NOMO-1 treated with DMSO at 0.1 percent for 48 hours (cell line): ENCODE measurements around the gene CACUL1.

ENCODE experiments used
- DNase-seq: peaks from one replicate; lab custom pipeline; 2025; ENCODE audit not compliant: unreplicated experiment; lab: John Stamatoyannopoulos, UW

CACUL1 gene

DNA sequence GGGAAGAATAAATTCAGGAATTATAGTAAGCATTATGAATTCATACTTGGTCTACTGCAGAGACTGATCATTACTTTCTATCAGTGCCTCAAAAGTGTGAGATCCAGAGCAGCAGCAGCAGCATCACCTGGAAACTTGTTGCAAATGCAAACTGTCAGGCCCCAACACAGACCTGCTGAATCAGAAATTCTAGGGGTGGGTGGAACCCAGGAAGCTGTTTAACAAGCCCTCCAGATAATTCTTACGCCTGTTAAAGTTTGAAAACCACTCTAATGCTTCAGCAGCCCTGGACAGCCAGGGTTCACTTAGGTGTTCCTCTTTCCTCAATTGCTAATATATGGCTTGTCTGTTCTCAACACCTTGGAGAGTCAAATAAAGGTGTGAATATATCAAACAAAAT is 19.5 kb downstream of the CACUL1 start:
- DNase-seq, result no peak

DNA sequence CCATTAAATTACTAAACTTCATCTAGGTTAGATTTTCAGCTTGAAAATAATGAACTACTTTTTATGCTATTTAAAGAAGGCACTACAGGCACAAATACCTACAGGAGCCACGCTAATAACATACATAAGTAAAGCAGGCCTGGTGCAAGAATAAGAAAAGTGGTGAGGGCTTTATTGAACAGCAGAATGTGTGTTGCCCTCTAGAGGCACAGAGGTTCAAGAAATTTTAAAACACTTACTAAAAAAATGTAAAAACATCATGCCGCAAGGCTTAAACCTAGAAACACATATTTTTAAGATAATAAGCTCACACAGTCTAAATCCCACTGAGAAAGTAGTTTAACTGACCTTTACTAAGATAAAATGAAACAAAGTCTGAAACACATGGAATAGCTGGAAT is 20.3 kb downstream of the CACUL1 start:
- DNase-seq, result no peak

DNA sequence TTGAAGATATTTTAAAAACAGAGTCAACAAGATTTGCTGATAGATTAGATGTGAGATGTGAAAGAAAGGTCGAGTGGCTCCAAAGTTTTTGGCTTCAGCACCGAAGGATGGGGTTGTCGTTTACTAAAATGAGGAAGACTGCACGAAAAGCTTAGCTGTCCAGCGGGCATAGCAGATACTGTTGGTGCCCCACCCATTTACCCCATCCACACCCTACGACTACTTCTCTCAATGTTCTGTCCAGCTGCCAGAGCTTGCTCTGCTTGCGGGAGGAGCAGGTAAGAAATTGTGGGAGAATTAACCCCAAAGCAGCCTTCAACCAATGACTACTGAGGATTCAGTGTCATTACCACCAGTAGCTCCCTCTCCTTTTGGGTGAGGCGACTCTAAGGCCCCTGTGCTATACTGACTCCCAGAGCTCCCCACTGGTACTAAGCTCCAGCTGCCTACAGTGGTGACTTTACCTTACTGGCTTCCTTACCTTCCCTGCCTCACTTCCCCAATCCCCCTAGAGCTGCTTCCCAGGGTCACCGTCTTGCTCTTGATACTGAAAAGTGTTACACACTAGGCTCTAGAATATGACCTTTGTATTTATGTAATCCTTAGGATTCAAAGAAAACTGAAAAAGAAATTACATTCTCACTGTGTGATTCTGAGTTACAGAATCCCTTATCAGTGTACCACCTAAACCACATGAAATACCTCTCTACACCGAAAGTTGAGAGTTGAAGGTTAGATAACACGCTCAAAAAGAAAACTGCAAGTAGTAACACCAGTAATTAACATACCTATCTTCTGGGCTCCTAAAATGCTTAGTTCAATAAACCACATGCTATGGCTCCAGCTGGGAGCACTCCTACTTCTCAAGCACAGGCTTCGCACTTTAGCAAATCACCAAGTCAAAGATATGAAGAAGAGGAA is 22.3 kb downstream of the CACUL1 start:
- DNase-seq, result no peak

DNA sequence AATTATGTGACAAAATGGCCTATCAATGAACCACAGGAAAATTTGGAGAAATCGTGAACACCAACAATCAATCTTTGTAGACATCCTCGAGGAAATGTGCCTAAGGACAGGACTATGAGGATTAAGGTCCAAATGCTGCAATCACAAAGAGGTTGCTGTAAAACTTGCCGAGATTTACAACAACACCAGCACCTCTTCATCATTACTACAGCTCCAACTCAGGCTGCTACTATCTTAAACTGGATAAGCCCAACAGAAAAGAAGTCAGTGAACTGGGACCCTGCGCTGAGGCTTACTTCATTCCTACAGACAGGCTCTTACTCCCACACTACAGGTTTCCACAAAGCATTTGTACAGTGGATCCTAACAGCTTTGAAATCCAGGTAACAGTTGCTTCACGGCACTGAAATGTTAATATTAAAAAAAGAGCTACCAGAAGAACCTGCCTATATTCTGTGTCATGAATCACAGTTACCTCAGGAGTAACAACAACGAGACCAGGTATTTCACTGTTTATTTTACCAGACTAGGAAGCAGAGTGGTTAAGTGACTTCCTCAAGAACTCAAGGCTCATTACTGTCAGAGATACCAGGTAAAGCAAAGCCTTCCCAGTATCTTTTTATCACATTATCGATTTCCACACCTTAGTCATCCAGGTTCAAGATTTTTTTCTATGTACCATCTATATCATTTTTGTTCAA is 23.9 kb downstream of the CACUL1 start:
- DNase-seq, result no peak

DNA sequence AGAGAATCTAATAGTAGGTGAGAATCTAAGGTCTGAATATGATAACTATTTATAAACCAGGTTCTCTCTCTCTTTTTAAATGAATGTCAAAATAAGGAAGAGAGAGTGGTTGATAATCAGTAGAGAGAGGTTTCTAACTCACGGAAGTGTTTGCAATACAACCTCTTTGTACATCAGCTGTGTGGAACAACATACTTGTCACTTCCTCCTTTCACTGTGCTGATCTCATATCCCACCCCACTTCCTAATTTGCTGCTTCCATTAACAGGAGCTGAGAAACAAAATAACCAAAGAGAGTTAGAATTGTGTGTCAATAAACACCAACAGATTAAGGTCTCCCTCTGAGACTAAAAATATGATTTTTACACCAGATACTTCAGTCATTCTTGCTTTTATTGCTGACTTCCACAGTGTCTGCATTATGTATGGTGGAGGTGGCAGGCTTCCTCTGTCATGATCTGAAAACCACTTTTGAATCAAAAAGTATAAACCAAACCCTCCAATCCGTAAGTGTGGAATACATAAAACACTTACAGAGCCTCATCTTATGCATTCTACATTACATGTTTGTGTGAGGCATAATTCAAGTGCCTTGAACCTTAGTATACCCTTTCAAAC is 25.0 kb downstream of the CACUL1 start:
- peak; percentile 93 for DNase-seq

DNA sequence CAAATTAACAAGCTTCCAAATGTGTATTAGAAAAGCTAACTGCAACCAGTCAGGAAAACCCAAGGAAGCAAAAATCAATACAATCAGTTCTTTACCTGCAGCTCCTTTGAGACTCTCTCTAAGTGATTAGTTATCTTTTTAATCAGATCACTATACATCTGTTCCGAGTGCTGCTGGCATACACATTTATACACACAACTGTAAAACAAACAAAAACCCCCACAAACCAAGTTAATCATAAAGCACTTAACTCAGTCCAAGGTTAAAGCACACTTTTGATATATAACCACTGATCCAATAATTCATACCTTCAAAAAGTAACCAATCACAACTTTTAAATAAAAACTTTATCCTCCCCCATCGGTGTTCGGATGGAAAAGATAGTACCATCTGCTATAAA is 25.6 kb downstream of the CACUL1 start:
- DNase-seq, result no peak

DNA sequence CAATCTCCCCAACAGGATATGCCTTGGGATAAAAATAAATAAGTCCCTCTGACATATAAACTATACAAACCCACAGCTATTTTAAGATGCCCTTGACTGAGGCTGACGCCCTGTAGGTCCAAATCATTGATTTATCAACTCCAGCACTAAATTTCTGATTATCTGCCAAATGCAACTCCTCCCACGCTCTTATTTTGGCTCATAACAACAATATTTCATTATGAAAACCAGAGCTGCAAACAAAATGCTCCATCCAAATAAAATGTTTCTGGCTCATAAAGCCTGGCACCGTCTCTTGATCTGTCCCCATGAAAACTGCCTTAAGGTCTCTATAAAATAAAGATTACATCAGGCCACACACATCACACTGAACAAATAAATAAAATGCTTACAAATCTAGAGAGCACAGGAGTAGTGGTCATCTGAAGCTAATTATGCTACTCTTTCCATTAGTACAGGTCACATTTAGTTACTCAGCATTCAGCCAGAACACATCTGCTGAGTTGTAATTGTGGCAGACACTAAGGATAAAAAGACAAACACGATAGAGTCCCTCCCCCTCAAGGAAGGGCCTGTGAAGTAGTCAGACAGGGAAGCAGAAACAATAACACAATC is 28.8 kb downstream of the CACUL1 start:
- DNase-seq, result no peak

DNA sequence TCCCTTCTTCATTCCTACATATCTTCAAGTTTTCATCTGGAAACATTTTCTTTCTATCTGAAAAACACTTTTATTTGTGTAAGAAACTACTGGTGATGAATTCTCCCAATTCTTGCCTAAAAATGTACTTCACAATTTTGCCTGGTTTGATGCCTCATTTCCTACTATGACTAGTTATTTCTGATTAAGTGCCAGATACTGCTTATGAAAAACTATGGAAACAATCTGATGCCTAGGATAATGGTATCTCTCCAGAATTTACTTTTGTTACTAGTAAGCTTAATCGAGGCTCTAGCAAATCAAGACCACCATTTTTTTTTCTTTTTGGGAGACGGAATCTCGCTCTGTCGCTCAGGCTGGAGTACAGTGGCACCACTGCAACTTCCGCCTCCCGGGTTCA is 31.3 kb downstream of the CACUL1 start:
- DNase-seq, result no peak

DNA sequence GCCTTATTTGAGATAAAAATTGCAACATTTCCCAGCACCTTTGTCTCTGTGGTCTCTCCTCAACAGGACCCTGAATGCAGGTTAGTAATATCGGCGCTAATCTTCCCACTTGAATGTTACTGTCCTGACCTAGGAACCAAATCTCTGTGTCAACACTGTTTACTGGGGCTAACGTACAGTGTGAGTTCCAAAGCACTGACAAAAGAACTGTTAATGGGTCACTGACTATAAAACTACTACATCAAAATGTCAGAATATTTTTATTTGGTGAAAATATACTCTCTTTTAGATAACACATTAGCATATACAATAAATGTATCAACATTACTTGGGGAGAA is 33.3 kb downstream of the CACUL1 start:
- DNase-seq, result no peak

DNA sequence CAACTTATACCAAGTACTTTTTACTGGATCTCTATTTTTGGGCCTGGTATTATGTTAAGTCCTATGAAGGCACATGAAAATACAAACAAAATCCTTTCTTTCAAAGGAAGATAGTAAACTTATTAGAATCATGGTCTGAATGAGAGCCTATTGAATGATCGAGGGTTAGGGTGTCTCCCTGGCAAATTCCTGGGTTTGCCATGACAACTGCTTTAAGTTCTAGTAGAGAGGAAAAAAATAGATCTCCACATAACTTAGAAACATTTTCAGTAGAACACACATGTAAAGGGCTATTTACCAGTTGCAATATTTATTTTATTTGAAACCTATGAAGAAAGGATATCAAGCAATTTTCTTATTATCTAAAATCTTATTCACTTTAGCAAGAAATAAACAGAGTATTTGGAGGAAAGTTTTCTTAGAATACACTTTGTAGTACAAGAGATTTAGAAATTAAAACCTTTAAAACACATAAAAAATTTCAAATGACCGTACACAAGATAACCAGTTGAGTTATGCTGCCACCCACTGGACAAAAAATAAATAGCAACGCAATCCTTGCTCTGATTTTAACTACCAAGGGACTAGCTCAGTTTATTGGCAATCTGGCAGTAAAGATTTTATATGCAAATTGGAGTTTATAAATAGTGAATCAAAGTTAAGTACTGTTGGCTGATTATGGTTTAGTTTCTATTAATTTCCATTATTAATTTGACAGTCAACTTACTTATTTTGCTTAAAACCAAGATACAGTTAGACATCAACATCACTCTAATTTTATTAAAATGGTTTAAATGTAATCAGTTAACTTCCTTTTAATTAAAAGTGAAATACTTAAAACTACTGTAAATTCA is 33.9 kb downstream of the CACUL1 start:
- DNase-seq, result peak; percentile 27

DNA sequence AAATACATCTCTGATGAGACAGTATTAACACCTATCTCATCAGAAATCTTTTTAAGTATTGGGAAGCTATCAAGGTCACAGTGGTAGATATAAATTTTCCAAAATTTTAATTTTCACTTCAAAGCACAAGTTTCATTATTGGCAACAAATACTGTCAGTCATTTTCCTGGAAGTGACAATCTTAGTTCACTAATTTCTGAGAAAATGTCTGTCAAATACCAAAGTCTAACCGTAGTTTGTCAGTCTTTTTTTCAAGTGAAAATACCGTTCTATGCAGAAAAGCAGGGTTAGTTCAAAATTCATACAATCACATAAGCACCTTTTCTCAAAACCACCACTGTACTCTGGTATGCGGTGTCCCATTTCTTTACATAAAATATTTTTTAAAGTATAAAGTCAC is 40.4 kb downstream of the CACUL1 start:
- no peak for DNase-seq

DNA sequence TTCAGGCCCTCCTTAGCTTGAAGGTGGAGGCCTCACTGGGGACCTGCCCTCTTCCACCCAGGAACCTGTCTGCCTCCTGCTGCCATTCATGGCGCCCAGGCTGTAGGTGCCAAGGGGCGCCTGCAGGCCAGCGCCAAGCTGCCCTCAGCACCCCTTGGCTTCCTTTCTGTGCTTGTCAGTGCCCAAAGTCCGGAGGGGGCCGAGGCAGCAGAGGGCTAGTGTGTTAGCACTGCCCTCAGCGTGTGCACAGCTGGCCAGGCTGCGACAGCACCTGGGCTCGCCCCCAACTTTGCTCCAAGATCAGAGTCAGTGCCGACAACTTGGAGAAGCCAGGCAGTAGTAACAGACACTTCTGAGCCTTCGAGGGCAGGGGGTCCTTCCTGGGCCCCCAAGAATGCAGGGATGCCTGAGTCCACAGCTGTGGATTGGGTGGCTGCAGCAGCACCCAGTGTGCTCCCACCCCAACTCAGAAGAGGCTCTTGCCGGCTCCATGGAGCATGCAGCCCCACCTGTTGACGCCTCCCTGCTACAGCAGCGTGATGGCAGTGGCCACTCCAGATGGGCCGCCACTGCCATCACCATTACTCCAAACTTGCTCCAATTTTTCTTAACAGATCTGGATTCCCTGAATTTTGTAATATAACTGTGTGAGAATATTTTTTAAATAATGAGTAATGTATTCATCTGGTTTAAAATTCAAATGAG is 41.7 kb downstream of the CACUL1 start:
- DNase-seq, result no peak

DNA sequence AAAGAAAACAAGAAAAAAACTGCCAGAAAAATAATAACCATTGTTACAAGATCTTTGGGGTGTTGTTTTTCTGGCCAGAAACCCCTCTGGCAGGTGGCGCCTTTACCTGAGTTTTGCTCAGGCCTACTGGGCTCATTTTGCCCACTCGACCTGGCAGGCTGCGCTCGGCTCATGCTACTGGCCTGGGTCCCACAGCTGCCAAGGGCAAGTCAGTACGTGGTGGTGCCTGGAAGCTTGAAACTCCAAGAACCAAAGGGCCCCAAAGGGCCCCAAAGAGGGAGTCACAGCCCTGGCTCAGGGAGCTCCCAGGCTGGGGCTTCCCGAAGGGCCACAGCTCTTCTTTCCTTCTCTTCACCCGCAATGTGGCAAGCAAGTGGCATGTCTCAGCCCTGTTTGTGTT is 42.7 kb downstream of the CACUL1 start:
- no peak for DNase-seq

DNA sequence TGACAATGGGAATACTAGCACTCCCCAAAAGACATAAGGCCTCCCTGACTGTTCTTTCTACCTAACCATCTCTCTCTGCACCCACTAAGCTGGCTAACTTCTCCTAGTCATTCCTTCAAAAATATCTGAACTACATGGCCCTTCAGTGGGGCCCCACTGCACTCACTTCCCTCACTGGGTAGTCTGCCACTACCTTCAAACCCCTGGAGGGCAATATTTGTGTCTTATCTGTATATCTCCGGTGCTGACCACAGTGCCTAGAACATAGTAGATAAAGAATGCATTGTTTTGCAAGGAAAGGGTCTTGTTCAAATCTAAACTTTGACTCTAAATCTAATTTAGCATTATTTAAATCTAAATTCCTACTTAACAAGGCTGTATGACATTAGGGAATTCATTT is 44.3 kb downstream of the CACUL1 start:
- DNase-seq, result no peak

DNA sequence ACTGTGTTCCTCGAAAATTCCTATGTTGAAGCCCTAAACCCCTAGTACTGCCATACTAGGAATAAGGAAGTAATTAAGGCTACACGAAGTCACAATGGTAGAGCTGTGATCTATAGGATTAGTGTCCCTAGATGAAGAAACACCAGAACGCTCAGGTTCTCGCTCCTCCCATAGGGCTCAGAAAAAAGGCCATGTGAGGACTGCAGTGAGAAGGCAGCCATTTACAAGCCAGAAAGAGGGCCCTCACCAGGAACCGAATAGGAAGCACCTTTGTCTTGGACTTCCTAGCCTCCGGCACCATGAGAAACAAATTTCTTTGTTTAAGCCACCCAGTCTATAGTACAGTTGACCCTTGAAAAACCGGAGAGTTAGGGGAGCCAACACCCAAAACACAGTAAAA is 46.2 kb downstream of the CACUL1 start:
- peak; percentile 4 for DNase-seq

DNA sequence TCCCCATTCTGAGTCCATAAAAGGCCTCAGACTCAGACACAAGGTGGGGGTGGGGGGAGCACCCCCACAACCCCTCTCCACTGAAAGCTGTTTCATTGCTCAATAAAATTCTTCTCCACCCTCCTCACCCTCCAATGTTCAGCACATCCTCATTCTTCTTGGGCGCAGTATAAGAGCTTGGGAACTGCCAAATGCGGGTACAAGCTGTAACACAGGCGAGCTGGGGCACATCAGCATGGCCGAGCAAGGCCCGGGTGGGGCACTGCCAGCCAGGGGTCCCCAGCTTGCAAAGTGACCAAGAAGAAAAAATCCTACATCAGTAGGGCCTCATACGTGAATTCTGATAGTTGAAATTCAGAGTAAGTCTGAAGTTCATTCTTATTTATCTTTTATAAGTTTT is 50.1 kb downstream of the CACUL1 start:
- no peak for DNase-seq

DNA sequence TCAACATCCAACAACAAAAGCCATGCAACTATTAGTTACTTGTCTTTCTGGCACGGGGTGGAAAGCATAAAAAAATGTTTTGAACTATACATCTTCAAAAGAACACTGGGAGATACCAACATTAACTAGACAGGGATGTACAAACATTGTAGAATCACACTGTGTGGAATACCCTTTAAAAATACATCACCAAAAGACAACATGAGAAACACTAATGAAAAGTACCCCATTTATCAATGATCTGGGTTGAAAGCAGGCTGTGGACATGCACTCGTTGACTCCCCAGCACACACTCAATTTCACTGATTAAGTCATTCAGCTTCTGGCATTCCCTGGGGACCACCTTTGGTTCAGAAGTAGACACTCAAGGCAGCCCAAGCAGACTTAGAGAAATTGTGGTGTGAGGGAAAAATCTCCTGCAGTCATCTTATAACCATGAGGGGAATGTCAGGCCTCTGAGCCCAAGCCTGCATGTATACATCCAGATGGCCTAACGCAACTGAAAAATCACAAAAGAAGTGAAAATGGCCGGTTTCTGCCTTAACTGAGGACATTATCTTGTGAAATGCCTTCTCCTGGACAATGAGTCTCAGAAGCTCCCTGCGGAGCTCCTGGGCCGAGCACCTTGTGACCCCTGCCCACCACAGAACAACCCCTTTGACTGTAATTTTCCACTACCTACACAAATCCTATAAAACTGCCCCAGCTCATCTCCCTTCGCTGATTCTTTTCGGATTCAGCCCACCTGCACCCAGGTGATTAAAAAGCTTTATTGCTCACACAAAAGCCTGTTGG is 53.0 kb downstream of the CACUL1 start:
- no peak for DNase-seq

DNA sequence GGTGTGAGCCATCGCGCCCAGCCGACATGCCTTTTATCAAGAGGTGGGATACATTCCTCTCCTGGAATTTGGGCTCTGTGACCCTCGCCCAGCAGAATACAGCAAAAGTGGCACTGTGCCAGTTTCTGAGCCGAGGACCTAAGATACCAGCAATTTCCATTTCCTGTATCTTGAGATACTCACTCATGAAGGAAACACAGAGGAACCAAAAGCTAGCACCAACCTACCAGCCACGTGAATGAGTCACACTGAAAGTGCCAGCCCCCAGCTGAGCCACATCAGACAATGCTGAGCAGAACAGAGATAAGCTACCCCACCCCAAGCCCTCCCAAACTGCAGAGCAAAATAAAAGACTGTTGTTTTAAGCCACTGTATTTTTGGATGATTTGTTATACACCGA is 56.3 kb downstream of the CACUL1 start:
- DNase-seq, result peak; percentile 43

DNA sequence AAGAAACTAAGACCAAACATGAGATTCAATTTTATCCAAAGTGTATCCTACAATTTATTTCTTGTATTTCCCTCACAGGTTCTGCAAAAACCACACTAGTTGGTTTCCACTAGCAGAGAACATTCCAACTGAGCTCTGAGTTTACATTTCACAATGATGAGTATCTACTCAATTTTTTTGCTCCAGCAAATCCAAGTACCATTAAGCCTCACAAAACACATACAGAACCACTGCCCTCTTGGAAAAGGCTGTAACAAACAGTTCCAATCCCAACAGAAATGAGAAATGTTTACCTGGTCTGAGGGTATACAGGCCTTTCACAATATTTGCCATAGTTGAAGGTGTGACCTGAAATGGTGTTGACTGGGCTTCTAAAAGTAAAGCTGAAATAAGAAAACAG is 59.9 kb downstream of the CACUL1 start:
- no peak for DNase-seq
